SK-N-SH treated with all-trans-retinoic acid at 6 μM for 48 hours (cell line): ENCODE measurements around the gene SMYD4.

ENCODE experiments used
- ATAC-seq: fragments of 200-7000 bp; cut with Tn5 transposase; 3 replicates; pipeline ENCODE4 v1.9.1; 2020; ENCODE audit warnings: mild to moderate bottlenecking, moderate library complexity
- CREB5 ChIP-seq: fragments of 250-450 bp; sonication (Bioruptor Pico); IDR thresholded peaks from 2 replicates; pipeline ENCODE4 v1.5.1; 2020; ENCODE audit warnings: low read depth, mild to moderate bottlenecking, moderate library complexity
- CSRNP3 ChIP-seq: fragments of 250-450 bp; sonication (Bioruptor Pico); IDR thresholded peaks from 2 replicates; pipeline ENCODE4 v1.5.1; 2021; ENCODE audit warnings: mild to moderate bottlenecking, moderate library complexity
- ESRRG ChIP-seq: fragments of 250-450 bp; sonication (Bioruptor Pico); IDR thresholded peaks from 2 replicates; pipeline ENCODE4 v1.6.1; 2021; ENCODE audit warnings: mild to moderate bottlenecking
- GLIS3 ChIP-seq: fragments of 250-450 bp; sonication (Bioruptor Pico); IDR thresholded peaks from 2 replicates; pipeline ENCODE4 v1.5.0; 2020; ENCODE audit warnings: mild to moderate bottlenecking, moderate library complexity
- ISL1 ChIP-seq: fragments of 250-450 bp; sonication (Bioruptor Pico); IDR thresholded peaks from 2 replicates; pipeline ENCODE4 v2.1.2; 2022; ENCODE audit warnings: mild to moderate bottlenecking, moderate library complexity
- PATZ1 ChIP-seq: fragments of 250-450 bp; sonication (Bioruptor Pico); IDR thresholded peaks from 2 replicates; pipeline ENCODE4 v1.8.0; 2020; ENCODE audit warnings: mild to moderate bottlenecking, moderate library complexity, borderline replicate concordance
- POU6F1 ChIP-seq: fragments of 250-450 bp; sonication (Bioruptor Pico); IDR thresholded peaks from 2 replicates; pipeline ENCODE4 v1.8.0; 2021; ENCODE audit warnings: low read depth, mild to moderate bottlenecking, moderate library complexity, borderline replicate concordance
- PPARA ChIP-seq: fragments of 250-450 bp; sonication (Bioruptor Pico); IDR thresholded peaks from 2 replicates; pipeline ENCODE4 v1.5.0; 2020; ENCODE audit warnings: mild to moderate bottlenecking, borderline replicate concordance
- SNAI2 ChIP-seq: fragments of 250-450 bp; sonication (Bioruptor Pico); IDR thresholded peaks from 2 replicates; pipeline ENCODE4 v1.5.0; 2020; ENCODE audit warnings: mild to moderate bottlenecking, moderate library complexity
- TCF4 ChIP-seq: fragments of 250-450 bp; sonication (Bioruptor Pico); IDR thresholded peaks from 2 replicates; pipeline ENCODE4 v1.8.0; 2021; ENCODE audit warnings: mild to moderate bottlenecking, moderate library complexity, borderline replicate concordance
- TOX ChIP-seq: fragments of 250-450 bp; sonication (Bioruptor Pico); IDR thresholded peaks from 2 replicates; pipeline ENCODE4 v1.8.0; 2021; ENCODE audit warnings: mild to moderate bottlenecking, moderate library complexity, borderline replicate concordance
- ZC3H10 ChIP-seq: fragments of 250-450 bp; sonication (Bioruptor Pico); IDR thresholded peaks from 2 replicates; pipeline ENCODE4 v1.5.1; 2021; ENCODE audit warnings: mild to moderate bottlenecking, moderate library complexity
- ZFP3 ChIP-seq: fragments of 250-450 bp; sonication (Bioruptor Pico); IDR thresholded peaks from 2 replicates; pipeline ENCODE4 v1.5.0; 2020; ENCODE audit warnings: mild to moderate bottlenecking, moderate library complexity
- ZNF70 ChIP-seq: fragments of 450-650 bp; formaldehyde crosslinking; IDR thresholded peaks from 2 replicates; pipeline ENCODE4 v1.5.0; 2020; ENCODE audit warnings: mild to moderate bottlenecking, moderate library complexity
- ZNF8 ChIP-seq: fragments of 450-650 bp; formaldehyde crosslinking; IDR thresholded peaks from 2 replicates; pipeline ENCODE4 v1.5.0; 2020; ENCODE audit warnings: mild to moderate bottlenecking, moderate library complexity

Gene SMYD4

GRCh38 chr17:1731194-1731506, 98.6 kb downstream of the SMYD4 start (continued):
- TF ChIP-seq CSRNP3 (CRISPR knock-in tag) (no peak), ZC3H10 (CRISPR knock-in tag) (no peak), PATZ1 (no peak), ZNF70 (CRISPR knock-in tag) (no peak), SNAI2 (CRISPR knock-in tag) (no peak)

GRCh38 chr17:1730326-1731193, 99.1 kb downstream of the SMYD4 start:
- peak; percentile 42 for ATAC-seq

GRCh38 chr17:1729966-1730325, 99.8 kb downstream of the SMYD4 start:
- ATAC-seq = no peak
- TF ChIP-seq PPARA (CRISPR knock-in tag) = no peak
- no peak for TF ChIP-seq ZNF70 (CRISPR knock-in tag)
- TF ChIP-seq ZNF8 = no peak
- no peak for TF ChIP-seq ESRRG (CRISPR knock-in tag)
- TF ChIP-seq CSRNP3 (CRISPR knock-in tag) = no peak
- TF ChIP-seq ZC3H10 (CRISPR knock-in tag) = no peak
- no peak for TF ChIP-seq TCF4 (CRISPR knock-in tag)
- TF ChIP-seq ISL1 (CRISPR knock-in tag) = no peak

More at GRCh38 chr17:1730326-1731193, 99.1 kb downstream of the SMYD4 start:
- TF ChIP-seq ZC3H10 (CRISPR knock-in tag) (no peak), PPARA (CRISPR knock-in tag) (no peak), CREB5 (no peak), ZFP3 (no peak), TOX (CRISPR knock-in tag) (no peak), CSRNP3 (CRISPR knock-in tag) (no peak), GLIS3 (no peak), PATZ1 (no peak), POU6F1 (CRISPR knock-in tag) (no peak)
